ENCODE results near the gene ITPKA.

ITPKA gene

DNA sequence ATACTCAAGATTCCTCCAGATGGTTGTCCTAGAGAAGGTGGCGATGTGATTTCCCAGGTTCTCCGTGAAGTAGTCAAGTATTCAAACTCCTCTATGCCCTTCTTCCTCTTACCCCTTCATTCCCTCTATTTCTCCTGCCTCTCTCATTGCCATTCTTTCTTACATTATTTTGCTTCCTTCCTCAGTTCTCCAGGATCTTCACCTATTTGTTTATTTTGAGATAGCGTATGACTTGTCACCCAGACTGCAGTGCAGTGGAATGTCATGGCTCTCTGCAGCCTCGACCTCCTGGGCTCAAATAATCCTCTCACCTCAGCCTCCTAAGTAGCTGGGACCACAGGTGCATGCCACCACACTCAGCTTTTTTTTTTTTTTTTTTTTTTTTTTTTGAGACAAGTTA lies 1.8 kb upstream of the ITPKA start:
- no peak for DNase-seq

DNA sequence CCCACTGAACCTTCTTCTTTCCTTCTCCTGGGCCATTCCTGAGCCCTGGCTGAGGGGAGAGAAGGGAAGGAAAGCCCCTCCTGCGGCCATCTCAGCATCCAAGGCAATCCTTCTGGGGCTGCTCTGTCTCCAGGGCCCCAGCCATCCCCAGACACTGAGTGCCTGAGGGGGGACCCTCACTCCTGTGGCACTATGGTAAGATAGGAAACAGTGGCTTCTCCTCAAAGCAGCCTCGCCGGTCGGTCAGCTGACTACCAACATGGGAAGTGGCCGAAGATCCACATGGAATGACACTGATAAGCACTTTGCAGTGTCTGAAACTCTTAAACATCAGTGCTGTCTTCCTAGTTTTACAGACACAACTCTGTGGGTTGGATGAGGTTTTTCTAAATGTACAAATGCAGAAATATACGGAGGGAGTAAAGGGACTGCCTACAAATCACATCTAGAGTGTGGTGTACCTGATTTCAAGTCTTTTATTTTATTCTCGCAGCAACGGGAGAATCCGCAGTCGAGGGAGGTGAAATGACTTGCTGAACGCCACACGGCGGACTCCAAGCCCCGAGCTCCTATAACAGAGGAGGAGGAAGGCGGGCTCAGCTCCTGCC lies 973 bp upstream of the ITPKA start:
- no peak for DNase-seq

DNA sequence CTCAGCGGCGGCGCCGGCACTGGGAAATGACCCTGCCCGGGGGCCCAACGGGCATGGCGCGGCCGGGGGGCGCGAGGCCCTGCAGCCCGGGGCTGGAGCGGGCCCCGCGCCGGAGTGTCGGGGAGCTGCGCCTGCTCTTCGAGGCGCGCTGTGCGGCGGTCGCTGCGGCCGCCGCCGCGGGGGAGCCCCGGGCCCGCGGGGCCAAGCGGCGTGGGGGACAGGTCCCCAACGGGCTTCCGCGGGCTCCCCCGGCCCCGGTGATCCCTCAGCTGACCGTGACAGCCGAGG lies 172 bp downstream of the ITPKA start:
- DNase-seq, result no peak

DNA sequence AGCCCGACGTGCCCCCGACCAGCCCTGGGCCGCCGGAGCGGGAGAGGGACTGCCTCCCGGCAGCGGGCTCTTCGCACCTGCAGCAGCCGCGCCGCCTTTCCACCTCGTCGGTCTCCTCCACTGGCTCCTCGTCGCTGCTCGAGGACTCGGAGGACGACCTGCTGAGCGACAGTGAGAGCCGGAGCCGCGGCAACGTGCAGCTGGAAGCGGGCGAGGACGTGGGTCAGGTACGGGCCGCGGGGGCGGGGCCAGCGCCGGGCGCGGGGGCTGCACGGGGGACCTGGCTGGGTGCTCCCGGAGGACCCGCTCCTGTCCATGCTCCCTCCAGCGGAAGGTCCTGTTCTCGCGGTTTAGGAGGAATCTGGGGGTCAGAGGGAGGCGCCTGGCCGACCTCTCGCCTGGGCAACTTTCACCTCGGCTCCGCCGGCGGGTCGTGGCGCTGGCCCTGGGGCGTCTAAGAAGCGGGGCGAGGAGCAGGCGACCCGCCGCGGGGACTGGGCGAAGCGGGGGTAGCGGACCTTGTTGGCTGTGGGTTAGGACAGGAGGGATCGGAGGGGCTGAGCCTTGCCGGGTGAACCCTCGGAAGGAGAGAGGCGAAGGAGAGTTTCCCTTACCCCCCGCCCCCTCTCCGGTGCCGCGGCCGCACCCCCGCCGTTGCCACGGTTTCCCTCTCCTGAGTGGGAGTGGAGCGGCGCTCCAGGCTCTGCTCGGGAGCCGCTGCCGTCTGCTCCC lies 682 bp downstream of the ITPKA start:
- peak; percentile 79 for DNase-seq

DNA sequence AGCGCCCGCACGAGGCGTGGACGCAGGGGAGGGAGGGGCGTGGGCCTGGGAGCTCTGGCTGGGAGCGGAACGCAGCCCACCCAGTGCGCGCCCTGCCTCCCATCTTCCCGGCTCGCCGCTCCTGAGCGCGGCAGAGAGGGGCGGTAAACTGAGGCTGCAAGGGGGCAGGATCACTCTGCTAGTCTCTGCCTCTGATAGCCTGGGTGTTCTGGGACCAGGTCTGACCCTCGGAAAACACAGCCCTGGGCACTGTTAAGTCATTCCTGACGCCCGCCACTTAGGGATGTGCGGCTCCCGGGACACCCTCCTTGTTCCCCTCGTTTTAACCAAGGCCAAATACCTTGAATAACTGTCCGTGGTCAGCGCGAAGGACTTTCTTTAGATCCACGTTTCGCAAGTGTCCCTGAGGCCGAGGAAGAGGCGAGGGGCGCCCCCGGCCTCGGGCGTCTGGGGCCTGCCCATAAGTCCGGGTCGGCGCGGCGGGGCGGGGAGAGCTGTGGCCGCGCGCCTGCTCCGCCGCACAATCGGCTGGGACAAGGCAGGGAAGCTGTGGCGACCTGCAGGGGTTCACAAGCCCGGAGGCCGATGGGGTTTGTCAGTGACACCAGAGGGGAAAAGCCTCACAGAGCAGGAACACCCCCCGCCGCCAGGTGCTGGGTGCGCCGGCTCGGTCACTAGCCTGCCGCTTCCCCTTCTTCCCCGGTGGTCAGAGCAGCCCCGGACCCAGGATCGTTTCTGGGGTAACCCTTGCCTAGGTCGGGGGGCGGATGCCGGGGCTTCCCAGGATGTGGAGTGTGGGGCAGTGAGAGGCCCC lies 1.5 kb downstream of the ITPKA start:
- DNase-seq, result no peak

GRCh38 chr15:41495736-41496599 lies 2.3 kb downstream of the ITPKA start:
- DNase-seq, result peak; percentile 73

DNA sequence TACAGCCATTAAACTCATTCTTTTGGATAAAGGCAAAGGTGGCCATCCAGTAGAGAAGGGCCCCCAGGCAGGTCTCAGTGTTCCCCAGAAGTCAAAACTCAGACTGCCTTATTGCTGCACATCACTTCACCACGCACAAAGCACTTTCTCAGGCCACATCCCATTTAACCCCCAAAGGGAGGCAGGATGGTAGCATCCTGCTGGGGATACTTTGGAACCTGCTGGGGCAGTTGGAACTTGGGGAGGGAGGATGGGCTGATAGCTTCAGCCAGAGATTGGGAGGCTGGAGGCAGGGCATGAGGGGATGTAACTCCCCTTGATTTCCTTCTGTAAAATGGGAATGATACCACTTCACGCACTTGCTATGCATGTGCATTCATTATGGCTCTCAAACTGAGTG lies 5.0 kb downstream of the ITPKA start:
- DNase-seq, result no peak

DNA sequence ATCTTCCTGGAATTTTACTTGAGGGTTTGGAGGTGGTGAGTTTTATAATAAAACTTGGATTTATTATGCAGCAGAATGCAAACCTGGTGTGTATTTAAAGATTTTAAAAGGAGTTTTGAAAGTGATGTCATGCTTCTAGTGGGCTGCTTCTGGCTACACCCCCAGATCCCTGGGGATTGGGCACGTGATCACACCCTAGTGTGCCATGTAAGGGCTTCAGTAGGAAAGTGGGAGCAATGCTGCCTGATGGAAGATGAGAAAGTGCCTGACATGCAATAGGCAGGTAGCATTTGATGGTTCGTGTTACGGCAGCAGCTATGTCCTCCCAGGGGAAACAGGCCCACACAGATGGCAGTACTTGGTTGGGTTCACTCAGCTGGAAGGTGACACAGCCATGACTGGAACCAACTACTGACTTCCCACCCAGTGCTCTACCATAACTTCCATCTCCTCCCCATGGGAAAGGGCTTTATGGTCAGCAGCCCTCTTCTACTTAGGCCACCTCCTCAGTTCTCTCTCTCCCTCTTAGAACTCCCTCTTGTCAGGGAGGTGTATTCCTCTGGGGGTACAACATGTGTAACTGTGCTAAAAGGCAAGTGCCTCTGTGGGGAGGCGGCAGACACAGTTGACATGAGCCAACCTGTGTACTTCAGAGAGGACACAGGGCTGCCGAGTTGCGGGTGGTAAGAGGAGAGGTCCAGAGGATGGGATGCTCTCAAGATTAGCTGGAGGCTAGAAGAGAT lies 5.6 kb downstream of the ITPKA start:
- no peak for DNase-seq

- peak; percentile 72 for DNase-seq
Measured at GRCh38 chr15:41501191-41501917, 7.7 kb downstream of the ITPKA start.

- DNase-seq, result no peak
Measured at GRCh38 chr15:41501931-41502794, 8.5 kb downstream of the ITPKA start.

DNA sequence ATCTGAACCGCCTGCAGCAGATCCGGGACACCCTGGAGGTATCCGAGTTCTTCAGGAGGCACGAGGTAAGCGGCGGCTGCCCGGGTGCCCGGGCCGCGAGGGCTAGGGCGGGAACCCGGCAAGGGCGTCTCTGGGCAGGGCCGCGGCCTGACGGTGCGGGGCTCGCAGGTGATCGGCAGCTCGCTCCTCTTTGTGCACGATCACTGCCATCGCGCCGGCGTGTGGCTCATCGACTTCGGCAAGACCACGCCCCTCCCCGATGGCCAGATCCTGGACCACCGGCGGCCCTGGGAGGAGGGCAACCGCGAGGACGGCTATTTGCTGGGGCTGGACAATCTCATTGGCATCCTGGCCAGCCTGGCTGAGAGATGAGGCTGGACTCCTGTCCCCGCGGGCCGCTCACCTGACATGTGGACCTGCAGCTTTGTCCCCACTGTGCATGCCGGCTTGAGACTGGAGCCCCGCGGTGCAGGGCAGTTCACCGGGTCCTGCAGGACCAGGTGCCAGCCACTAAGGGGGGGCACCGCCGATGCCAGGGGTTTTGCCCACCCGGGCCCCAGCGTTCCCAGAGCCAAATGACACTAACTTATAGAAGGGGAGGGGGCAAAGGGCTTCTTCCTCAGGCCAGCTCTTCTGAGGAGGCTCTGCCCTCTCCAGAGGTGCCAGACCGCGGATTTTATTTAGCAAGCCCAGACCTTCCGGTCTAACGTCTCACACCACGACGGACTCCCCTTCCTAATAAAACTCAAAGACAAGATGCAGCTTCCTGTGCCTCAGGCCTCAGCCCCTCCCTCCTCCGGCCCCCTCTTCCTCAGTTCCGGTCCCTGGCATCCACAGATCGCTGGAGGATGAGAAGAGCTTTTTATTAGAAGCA lies 9.4 kb downstream of the ITPKA start:
- no peak for DNase-seq

GRCh38 chr15:41503669-41504010 lies 10.0 kb downstream of the ITPKA start:
- DNase-seq, result no peak

- no peak for DNase-seq
Measured at GRCh38 chr15:41504751-41505492, 11.2 kb downstream of the ITPKA start.

DNA sequence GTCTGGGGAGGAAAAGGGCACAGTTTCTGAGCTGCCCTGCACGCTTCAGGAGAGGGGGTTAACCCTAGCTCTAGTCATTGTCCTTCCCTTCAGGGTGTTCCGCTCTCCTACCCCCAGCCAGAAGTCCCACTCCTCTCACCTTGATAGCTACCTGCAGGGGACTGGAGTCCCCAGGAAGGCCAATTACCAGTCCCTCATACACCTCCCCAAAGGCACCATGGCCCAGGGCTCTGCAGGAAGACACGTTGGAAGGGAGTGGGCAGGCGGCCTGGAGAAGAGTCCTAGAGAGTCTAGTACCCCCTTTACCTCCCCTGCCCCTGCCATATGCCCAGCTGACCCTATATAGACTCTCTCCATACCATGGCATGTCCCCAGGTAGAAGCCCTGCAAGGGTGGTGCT lies 12.1 kb downstream of the ITPKA start:
- DNase-seq, result no peak

GRCh38 chr15:41506796-41507341 lies 13.2 kb downstream of the ITPKA start:
- DNase-seq, result no peak

DNA sequence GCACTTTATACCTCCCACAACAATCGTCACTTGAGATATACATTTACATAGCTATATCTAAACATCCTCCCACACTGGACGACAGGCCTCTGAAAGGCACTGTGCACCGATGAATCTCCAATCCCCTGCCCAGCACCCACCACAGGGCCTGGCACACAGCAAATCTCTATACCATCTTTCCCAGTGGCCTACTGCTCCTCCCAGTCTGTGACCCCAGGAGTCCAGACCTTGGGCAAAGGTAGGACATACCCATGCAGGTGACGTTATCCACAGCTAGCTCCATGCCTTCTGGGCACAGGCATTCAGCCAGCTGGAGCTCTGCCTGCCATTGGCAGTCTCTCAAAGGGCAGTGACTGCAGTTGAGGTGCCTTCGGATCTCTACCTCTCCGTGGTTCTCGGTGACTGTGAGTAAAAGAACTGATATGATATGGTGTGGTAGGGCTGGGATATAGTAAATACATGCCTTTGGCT lies 14.2 kb downstream of the ITPKA start:
- DNase-seq, result no peak

GRCh38 chr15:41510728-41511127 lies 17.1 kb downstream of the ITPKA start:
- DNase-seq, result no peak

- no peak for DNase-seq
Measured at GRCh38 chr15:41511331-41511898, 17.7 kb downstream of the ITPKA start.

Data from islet precursor cell (in vitro differentiated cells).